ENCODE results near the gene SRP54. TPM values are rescaled to one million over a fixed set of nuclear protein-coding genes. Genes with fewer than 3 reads are reported as not detected.

The SRP54 gene
- 58.5 and 66.3 TPM in 2 replicates for total RNA-seq

DNA sequence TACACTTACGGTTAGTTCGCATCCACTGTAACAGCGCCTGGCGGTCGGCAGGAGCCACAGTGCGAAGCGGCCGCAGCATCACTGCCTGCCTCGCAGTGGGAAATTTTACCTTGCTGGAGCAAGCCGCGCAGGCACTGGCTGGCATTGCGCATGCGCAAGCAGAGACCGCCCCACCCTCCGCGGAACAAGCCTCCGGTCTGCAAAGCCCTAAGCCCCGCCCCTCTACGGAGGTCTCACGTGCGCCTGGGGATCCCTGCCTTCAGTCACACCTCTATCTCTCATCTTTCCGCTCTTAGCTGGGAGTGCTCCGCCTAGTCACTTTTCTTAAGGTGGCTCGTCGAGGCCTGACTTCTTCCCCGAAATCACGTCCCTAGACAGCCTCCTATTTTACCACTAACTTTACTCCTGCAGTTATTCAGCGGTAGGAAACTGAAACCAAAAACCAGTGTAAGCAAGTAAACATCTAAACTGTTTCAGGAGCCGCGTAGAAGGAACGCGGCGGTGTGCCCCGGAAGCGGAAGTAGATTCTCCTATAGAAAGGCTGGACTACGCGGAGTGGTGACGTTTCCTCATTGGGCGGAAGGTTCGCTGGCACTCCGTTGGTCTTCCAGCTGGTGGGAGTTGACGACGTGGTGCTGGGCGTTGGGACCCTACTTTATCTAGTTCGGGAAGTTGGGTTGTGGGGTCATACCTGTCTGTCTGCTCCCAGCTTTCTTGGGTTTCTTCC lies at the start of gene SRP54:
Gene SRP54, plus strand, starts transcription at position 572 of the 727 bp plus-strand sequence. CDS start 13,718 bp downstream, outside the sequence.
- no peaks in the 10 kb centered on the region for H3K27me3 ChIP-seq (ENCODE audit: control insufficient read depth, insufficient read depth, low read length)
- DNase-seq (ENCODE audit: low read depth) = peak; percentile 96
- H3K4me3 ChIP-seq (ENCODE audit: low read depth, low read length) = peak within 1 kb of the TSS; percentile 98
- no peaks in the 10 kb centered on the region for H3K36me3 ChIP-seq (ENCODE audit: control insufficient read depth, insufficient read depth, low read length)
- TF ChIP-seq, protein P1, sequence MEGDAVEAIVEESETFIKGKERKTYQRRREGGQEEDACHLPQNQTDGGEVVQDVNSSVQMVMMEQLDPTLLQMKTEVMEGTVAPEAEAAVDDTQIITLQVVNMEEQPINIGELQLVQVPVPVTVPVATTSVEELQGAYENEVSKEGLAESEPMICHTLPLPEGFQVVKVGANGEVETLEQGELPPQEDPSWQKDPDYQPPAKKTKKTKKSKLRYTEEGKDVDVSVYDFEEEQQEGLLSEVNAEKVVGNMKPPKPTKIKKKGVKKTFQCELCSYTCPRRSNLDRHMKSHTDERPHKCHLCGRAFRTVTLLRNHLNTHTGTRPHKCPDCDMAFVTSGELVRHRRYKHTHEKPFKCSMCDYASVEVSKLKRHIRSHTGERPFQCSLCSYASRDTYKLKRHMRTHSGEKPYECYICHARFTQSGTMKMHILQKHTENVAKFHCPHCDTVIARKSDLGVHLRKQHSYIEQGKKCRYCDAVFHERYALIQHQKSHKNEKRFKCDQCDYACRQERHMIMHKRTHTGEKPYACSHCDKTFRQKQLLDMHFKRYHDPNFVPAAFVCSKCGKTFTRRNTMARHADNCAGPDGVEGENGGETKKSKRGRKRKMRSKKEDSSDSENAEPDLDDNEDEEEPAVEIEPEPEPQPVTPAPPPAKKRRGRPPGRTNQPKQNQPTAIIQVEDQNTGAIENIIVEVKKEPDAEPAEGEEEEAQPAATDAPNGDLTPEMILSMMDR (IDR thresholded peaks at IDR 0.05; ENCODE audit: insufficient read depth, low read length, poor library complexity, severe bottlenecking) = peak; percentile 26

DNA sequence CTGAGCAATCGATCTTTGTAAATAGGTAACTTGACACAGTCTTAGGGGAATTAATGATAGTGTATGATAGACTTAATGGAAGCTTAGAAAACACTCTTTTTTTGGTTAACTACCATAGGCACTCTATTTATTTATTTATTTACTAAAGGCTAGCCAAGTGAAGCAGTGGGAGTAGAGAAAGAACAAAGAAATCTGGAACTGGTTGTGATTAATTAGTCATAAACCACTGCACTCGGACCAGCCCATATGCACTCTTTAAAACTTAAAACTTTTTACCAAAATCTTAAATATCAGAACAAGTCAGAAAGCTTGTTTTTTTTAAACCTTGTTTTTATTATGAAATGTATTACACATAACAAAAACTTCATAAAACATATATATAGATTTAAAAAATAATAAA lies 49.5 kb upstream of the SRP54 start:
- Histone ChIP-seq H3K4me3 (ENCODE audit: low read depth, low read length) (no peak overlapping the region), H3K27me3 (ENCODE audit: control insufficient read depth, insufficient read depth, low read length) (no peaks in the 10 kb centered on the region), H3K36me3 (ENCODE audit: control insufficient read depth, insufficient read depth, low read length) (no peaks in the 10 kb centered on the region)
- DNase-seq (ENCODE audit: low read depth) = no peak
- TF ChIP-seq, protein P1 (IDR thresholded peaks at IDR 0.05; ENCODE audit: insufficient read depth, low read length, poor library complexity, severe bottlenecking) = no peak

DNA sequence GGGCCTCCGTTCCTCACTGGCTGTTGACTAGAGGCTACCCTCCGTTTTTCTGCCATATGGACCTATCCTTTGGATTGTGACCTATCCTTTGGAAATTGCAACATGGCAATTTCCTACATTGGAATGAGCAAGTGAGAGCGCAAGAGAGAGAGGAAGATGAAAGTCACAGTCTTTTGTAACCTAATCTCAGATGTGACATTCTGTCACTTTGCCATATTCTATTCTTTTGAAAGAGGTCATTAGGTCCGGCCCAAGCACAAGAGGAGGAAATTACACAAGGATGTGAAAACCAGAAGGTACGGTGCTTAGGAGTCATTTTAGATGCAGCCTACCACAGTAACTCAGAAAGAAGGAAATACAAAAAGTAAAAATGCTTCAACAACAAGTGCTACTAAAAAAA lies 47.3 kb upstream of the SRP54 start:
- no peaks in the 10 kb centered on the region for H3K27me3 ChIP-seq (ENCODE audit: control insufficient read depth, insufficient read depth, low read length)

DNA sequence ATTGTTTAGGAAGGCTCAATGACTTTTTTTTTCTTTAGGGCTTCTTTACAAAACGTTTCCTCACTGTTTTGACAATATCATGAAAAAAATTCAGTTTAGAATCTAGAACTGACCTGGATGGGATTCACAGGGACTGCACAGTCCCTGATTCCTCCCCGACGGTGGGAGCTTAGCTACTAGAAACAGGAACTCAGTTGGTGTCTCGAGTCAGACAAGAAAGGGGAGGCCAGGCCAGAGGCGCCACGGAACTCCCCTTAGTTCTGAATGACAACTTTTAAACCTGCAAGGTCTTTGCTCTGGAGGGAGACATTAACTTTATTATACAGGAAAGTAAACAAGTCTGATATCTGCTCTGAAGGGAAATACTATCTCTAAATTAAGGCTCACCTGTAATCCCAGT lies 45.4 kb upstream of the SRP54 start:
- Histone ChIP-seq H3K36me3 (ENCODE audit: control insufficient read depth, insufficient read depth, low read length) (no peaks in the 10 kb centered on the region), H3K4me3 (ENCODE audit: low read depth, low read length) (no peak overlapping the region), H3K27me3 (ENCODE audit: control insufficient read depth, insufficient read depth, low read length) (no peaks in the 10 kb centered on the region)
- DNase-seq (ENCODE audit: low read depth) = no peak
- TF ChIP-seq, protein P1 (IDR thresholded peaks at IDR 0.05; ENCODE audit: insufficient read depth, low read length, poor library complexity, severe bottlenecking) = no peak

More for the DNA sequence above, 47.3 kb upstream of the SRP54 start:
- TF ChIP-seq, protein P1 (IDR thresholded peaks at IDR 0.05; ENCODE audit: insufficient read depth, low read length, poor library complexity, severe bottlenecking) = no peak
- Histone ChIP-seq H3K36me3 (ENCODE audit: control insufficient read depth, insufficient read depth, low read length) (no peaks in the 10 kb centered on the region), H3K4me3 (ENCODE audit: low read depth, low read length) (no peak overlapping the region)
- no peak for DNase-seq (ENCODE audit: low read depth)

DNA sequence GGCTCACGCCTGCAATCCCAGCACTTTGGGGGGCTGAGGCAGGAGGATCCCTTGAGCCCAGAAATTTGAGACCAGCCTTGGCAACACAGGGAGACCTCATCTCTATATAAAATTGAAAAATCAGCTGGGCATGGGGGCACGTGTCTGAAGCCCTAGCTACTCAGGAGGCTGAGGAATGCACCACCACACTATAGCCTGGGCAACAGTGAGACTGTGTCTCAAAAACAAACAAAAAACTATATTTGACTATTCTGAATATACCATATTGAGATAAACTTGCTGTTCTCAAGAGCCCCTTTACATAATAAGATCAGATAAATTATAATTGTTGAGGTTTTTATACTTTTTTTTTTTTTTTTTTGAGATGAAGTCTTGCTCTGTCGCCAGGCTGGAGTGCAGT lies 44.9 kb upstream of the SRP54 start:
- Histone ChIP-seq H3K27me3 (ENCODE audit: control insufficient read depth, insufficient read depth, low read length) (no peaks in the 10 kb centered on the region), H3K4me3 (ENCODE audit: low read depth, low read length) (no peak overlapping the region), H3K36me3 (ENCODE audit: control insufficient read depth, insufficient read depth, low read length) (no peaks in the 10 kb centered on the region)
- TF ChIP-seq, protein P1 (IDR thresholded peaks at IDR 0.05; ENCODE audit: insufficient read depth, low read length, poor library complexity, severe bottlenecking) = no peak
- DNase-seq (ENCODE audit: low read depth) = no peak

DNA sequence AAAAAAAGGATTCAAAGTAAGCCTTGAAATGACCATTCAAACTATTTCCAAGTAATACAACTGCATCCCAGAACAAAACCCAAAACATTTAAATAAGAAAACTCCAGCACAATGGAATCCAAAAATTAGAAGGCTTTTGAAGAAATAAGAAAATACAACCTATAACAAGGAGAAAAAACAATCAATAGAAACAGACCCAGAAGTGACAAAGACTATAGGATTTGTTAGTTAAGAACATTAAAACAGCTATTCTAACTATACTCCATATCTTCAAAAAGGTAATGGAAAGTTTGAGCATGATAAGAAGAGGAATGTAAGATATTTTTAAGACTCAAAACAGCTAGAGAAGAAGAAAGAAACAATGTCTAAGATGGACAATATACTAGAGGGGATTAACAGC lies 39.3 kb upstream of the SRP54 start:
- TF ChIP-seq, protein P1 (IDR thresholded peaks at IDR 0.05; ENCODE audit: insufficient read depth, low read length, poor library complexity, severe bottlenecking) = no peak
- no peak for DNase-seq (ENCODE audit: low read depth)
- Histone ChIP-seq H3K4me3 (ENCODE audit: low read depth, low read length) (no peak overlapping the region), H3K36me3 (ENCODE audit: control insufficient read depth, insufficient read depth, low read length) (no peaks in the 10 kb centered on the region), H3K27me3 (ENCODE audit: control insufficient read depth, insufficient read depth, low read length) (no peaks in the 10 kb centered on the region)
